Neuronal stem cell (in vitro differentiated cells): ENCODE measurements around the gene TMEM63C. TPM values are rescaled to one million over a fixed set of nuclear protein-coding genes. Genes with fewer than 3 reads are reported as not detected.

Source experiments
- DNase-seq: peaks from one replicate; pipeline ENCODE4 v3.0.0-alpha.2; 2013; ENCODE audit warnings: low spot score
- H2AFZ ChIP-seq: one replicate; pipeline ENCODE4 v1.6.1; 2013; ENCODE audit warnings: mild to moderate bottlenecking, low read length, inconsistent platforms
- H2AK5ac ChIP-seq: 2 replicates; pipeline ENCODE4 v1.6.1; 2013; ENCODE audit warnings: low read depth, mild to moderate bottlenecking, inconsistent platforms, low read length, moderate library complexity, mixed read lengths
- H2BK120ac ChIP-seq: 2 replicates; pipeline ENCODE4 v1.6.1; 2013; ENCODE audit warnings: low read depth, mild to moderate bottlenecking, inconsistent platforms, low read length, moderate library complexity, mixed read lengths
- H2BK12ac ChIP-seq: one replicate; pipeline ENCODE4 v1.6.1; 2013; ENCODE audit warnings: low read length, inconsistent platforms
- H2BK15ac ChIP-seq: 2 replicates; pipeline ENCODE4 v1.6.1; 2013; ENCODE audit warnings: mild to moderate bottlenecking, low read length, inconsistent platforms, mixed read lengths
- H2BK5ac ChIP-seq: one replicate; pipeline ENCODE4 v1.6.1; 2013; ENCODE audit warnings: inconsistent platforms, mild to moderate bottlenecking, low read length, moderate library complexity
- H3K14ac ChIP-seq: one replicate; pipeline ENCODE4 v1.6.1; 2013; ENCODE audit warnings: low read length, inconsistent platforms
- H3K18ac ChIP-seq: 2 replicates; pipeline ENCODE4 v1.6.1; 2013; ENCODE audit warnings: low read length, inconsistent platforms
- H3K23ac ChIP-seq: 2 replicates; pipeline ENCODE4 v1.6.1; 2013; ENCODE audit warnings: low read depth, mild to moderate bottlenecking, mixed read lengths, low read length, inconsistent platforms; ENCODE audit not compliant: poor library complexity
- H3K27ac ChIP-seq: replicated peaks from 3 replicates; pipeline ENCODE4 v1.5.1; 2013; ENCODE audit warnings: low read length, inconsistent platforms
- H3K27me3 ChIP-seq, 3 experiments: 2 replicates each; pipeline ENCODE4 v1.6.1; 2013; ENCODE audit warnings: low read length in 3 of 3, mild to moderate bottlenecking in 2 of 3, inconsistent platforms in 1 of 3, low read depth in 1 of 3, mixed read lengths in 1 of 3, moderate library complexity in 1 of 3; ENCODE audit not compliant: control insufficient read depth in 3 of 3, insufficient read depth in 3 of 3
- H3K36me3 ChIP-seq, 2 donors: replicated peaks in 1 of 2; 2 replicates each; pipeline ENCODE4 v1.6.1; 2013; ENCODE audit warnings: low read length in 2 of 2; ENCODE audit not compliant: control insufficient read depth in 2 of 2, insufficient read depth in 2 of 2
- H3K4ac ChIP-seq: 2 replicates; pipeline ENCODE4 v1.6.1; 2013; ENCODE audit warnings: inconsistent platforms, mild to moderate bottlenecking, low read length, moderate library complexity
- H3K4me1 ChIP-seq, 2 donors: 1 replicate in 1 of 2; 2 replicates in 1 of 2; pipeline ENCODE4 v1.6.1; 2013; ENCODE audit warnings: low read length in 2 of 2, low read depth in 1 of 2; ENCODE audit not compliant: control insufficient read depth in 2 of 2, insufficient read depth in 1 of 2
- H3K4me2 ChIP-seq: one replicate; pipeline ENCODE4 v1.6.1; 2013; ENCODE audit warnings: mild to moderate bottlenecking, low read length, inconsistent platforms; ENCODE audit not compliant: insufficient read depth, poor library complexity, severe bottlenecking
- H3K4me3 ChIP-seq, 2 donors: 2 replicates each; pipeline ENCODE4 v1.5.1; 2013; ENCODE audit warnings: low read length in 2 of 2, mild to moderate bottlenecking in 2 of 2, inconsistent platforms in 1 of 2, moderate library complexity in 1 of 2
- H3K79me1 ChIP-seq: one replicate; pipeline ENCODE4 v1.6.1; 2013; ENCODE audit warnings: low read depth, mild to moderate bottlenecking, inconsistent platforms, low read length, moderate library complexity
- H3K9ac ChIP-seq: one replicate; pipeline ENCODE4 v1.6.1; 2013; ENCODE audit warnings: mild to moderate bottlenecking, low read depth, low read length, inconsistent platforms; ENCODE audit not compliant: poor library complexity
- H3K9me3 ChIP-seq, 2 donors: replicated peaks in 1 of 2; 2 replicates each; pipeline versions ENCODE3 to v1.6.1; 2013; ENCODE audit warnings: low read length in 2 of 2, mild to moderate bottlenecking in 2 of 2, inconsistent platforms in 1 of 2, low read depth in 1 of 2, mixed read lengths in 1 of 2, moderate library complexity in 1 of 2; ENCODE audit not compliant: control insufficient read depth in 2 of 2, insufficient read depth in 1 of 2
- H4K8ac ChIP-seq: one replicate; pipeline ENCODE4 v1.6.1; 2013; ENCODE audit warnings: low read depth, mild to moderate bottlenecking, inconsistent platforms, low read length, moderate library complexity
- H4K91ac ChIP-seq: one replicate; pipeline ENCODE4 v1.6.1; 2013; ENCODE audit warnings: low read length, low read depth, mild to moderate bottlenecking, inconsistent platforms; ENCODE audit not compliant: poor library complexity
- WGBS, 2 donors: extraction: QIAGEN DNeasy Blood & Tissue Kit; methylation state at CpG; one replicate each; pipeline ENCODE4 v1.1.7; 2013; ENCODE audit warnings: missing lambda C conversion rate in 2 of 2, mixed read lengths in 1 of 2; ENCODE audit not compliant: insufficient read length in 2 of 2, insufficient replicate concordance in 1 of 2; ENCODE audit errors: extremely low coverage in 2 of 2; 5-methylcytosine and 5-hydroxymethylcytosine counted together
- polyA plus RNA-seq, 2 experiments: library from polyadenylated mRNA; stranded (reverse); fragments of 200-250 nt; gene quantifications; one replicate each; pipeline ENCODE4 v1.2.3, GENCODE V29; 2013

Gene TMEM63C
- 1.9 TPM for polyA plus RNA-seq (2013, experiment 1 of 2)
- polyA plus RNA-seq (2013, experiment 2 of 2), result 1.9 TPM

- Histone ChIP-seq H3K79me1 (no peaks in the 10 kb centered on the region), H2BK15ac (peak within 1 kb of the TSS; percentile 25), H3K36me3 (no peaks in the 10 kb centered on the region), H2AFZ (peak within 1 kb of the TSS; percentile 93), H3K4me1 (peaks cover 4 to 13% of the 10 kb centered on the region in 2 donors), H3K27me3 (peaks cover 0 to 26% (median 0%) of the 10 kb centered on the region in 3 experiments), H3K18ac (peak within 1 kb of the TSS; percentile 72), H3K14ac (peak within 1 kb of the TSS; percentile 41), H2BK5ac (peak within 1 kb of the TSS; percentile 70), H2BK120ac (no peak within 1 kb of the TSS), H3K4me3 (peak within 1 kb of the TSS; percentile 47 to 82), H2AK5ac (peak within 1 kb of the TSS; percentile 76), H3K9me3 (no peaks in the 10 kb centered on the region), H3K4me2 (peak within 1 kb of the TSS; percentile 93), H4K8ac (no peak within 1 kb of the TSS), H3K23ac (peak within 1 kb of the TSS; percentile 81), H4K91ac (no peak within 1 kb of the TSS), H3K4ac (peak within 1 kb of the TSS; percentile 23), H3K27ac (no peak within 1 kb of the TSS), H2BK12ac (peak within 1 kb of the TSS; percentile 67), H3K9ac (peak within 1 kb of the TSS; percentile 85)
- WGBS, 2 donors, result no CpG with 5 or more reads among the region's 46 CpGs
- peak; percentile 85 for DNase-seq
Measured at GRCh38 chr14:77181603-77182437, at the start of gene TMEM63C. TSS of gene TMEM63C (plus strand) at chr14:77181798. CDS start at chr14:77218814, 37,016 bp downstream.

- Histone ChIP-seq H3K36me3 (no peaks in the 10 kb centered on the region), H3K4me2 (no peak overlapping the region), H4K91ac (no peak overlapping the region), H3K14ac (no peak overlapping the region), H3K9me3 (no peaks in the 10 kb centered on the region), H2BK120ac (no peak overlapping the region), H3K4ac (no peak overlapping the region), H3K18ac (no peak overlapping the region), H2BK12ac (no peak overlapping the region), H3K79me1 (no peaks in the 10 kb centered on the region), H2BK5ac (no peak overlapping the region), H3K27me3 (peaks cover 0 to 2% (median 0%) of the 10 kb centered on the region in 3 experiments), H3K9ac (no peak overlapping the region), H4K8ac (no peak overlapping the region), H3K4me1 (no peaks in the 10 kb centered on the region), H3K27ac (no peak overlapping the region), H3K4me3 (no peak overlapping the region), H2AK5ac (no peak overlapping the region), H3K23ac (no peak overlapping the region), H2BK15ac (no peak overlapping the region), H2AFZ (no peak overlapping the region)
- WGBS, 2 donors, result no CpG with 5 or more reads among the region's 5 CpGs
- no peak for DNase-seq
Measured at GRCh38 chr14:77131871-77132486, 49.6 kb upstream of the TMEM63C start.

GRCh38 chr14:77133720-77134338, 47.8 kb upstream of the TMEM63C start:
- WGBS, 2 donors, result no CpG with 5 or more reads among the region's 22 CpGs
- no peak overlapping the region for H3K18ac ChIP-seq
- H3K4me3 ChIP-seq, result no peak overlapping the region
- H2BK12ac ChIP-seq, result no peak overlapping the region
- no peak overlapping the region for H3K4ac ChIP-seq
- no peak overlapping the region for H2BK120ac ChIP-seq
- peaks cover 0 to 5% (median 0%) of the 10 kb centered on the region in 3 experiments for H3K27me3 ChIP-seq
- no peaks in the 10 kb centered on the region for H3K36me3 ChIP-seq
- H3K4me1 ChIP-seq, result no peaks in the 10 kb centered on the region
- no peak overlapping the region for H4K8ac ChIP-seq
- H3K4me2 ChIP-seq, result no peak overlapping the region
- no peak overlapping the region for H4K91ac ChIP-seq
- no peak overlapping the region for H3K27ac ChIP-seq
- H2AK5ac ChIP-seq, result no peak overlapping the region
- no peak overlapping the region for H3K23ac ChIP-seq
- H2BK15ac ChIP-seq, result no peak overlapping the region
- no peak overlapping the region for H3K14ac ChIP-seq
- H3K9ac ChIP-seq, result no peak overlapping the region
- no peak overlapping the region for H2AFZ ChIP-seq
- no peaks in the 10 kb centered on the region for H3K9me3 ChIP-seq
- no peak overlapping the region for H2BK5ac ChIP-seq
- no peaks in the 10 kb centered on the region for H3K79me1 ChIP-seq
- DNase-seq, result peak; percentile 86

GRCh38 chr14:77139022-77139421, 42.6 kb upstream of the TMEM63C start:
- H3K4me1 ChIP-seq, result peaks cover 10 to 17% of the 10 kb centered on the region in 2 donors

More at GRCh38 chr14:77139022-77139421, 42.6 kb upstream of the TMEM63C start:
- WGBS, 2 donors, result no CpG with 5 or more reads among the region's 15 CpGs
- Histone ChIP-seq H2BK12ac (no peak overlapping the region), H2BK15ac (no peak overlapping the region), H4K91ac (no peak overlapping the region), H3K23ac (peak overlapping the region; percentile 77), H3K4ac (no peak overlapping the region), H3K18ac (peak overlapping the region; percentile 13), H2AK5ac (no peak overlapping the region), H3K9ac (peak overlapping the region; percentile 44), H3K14ac (peak overlapping the region; percentile 27), H3K27me3 (peaks cover 8 to 48% (median 29%) of the 10 kb centered on the region in 3 experiments), H2AFZ (no peak overlapping the region), H3K36me3 (no peaks in the 10 kb centered on the region), H3K79me1 (no peaks in the 10 kb centered on the region), H3K4me2 (peak overlapping the region; percentile 92), H2BK5ac (no peak overlapping the region), H3K27ac (no peak overlapping the region), H4K8ac (no peak overlapping the region), H2BK120ac (no peak overlapping the region), H3K4me3 (no peak overlapping the region), H3K9me3 (no peaks in the 10 kb centered on the region)
- DNase-seq, result no peak
